H4 (cell line): Measurements from ENCODE around the gene ATAD3A. TPM values are rescaled to one million over a fixed set of nuclear protein-coding genes. Genes with fewer than 3 reads are reported as not detected.
"Not testable (repeated sequence)": the region's sequence is repeated elsewhere in the genome, so short reads cannot be mapped to it uniquely, and the experiment has no call there.

ENCODE experiments used
- DNase-seq: peaks from one replicate; pipeline ENCODE4 v3.0.0-alpha.2; 2015; ENCODE audit warnings: low spot score
- total RNA-seq: library from RNA; depleted of rRNA; stranded (reverse); fragments of >200 nt; shearing (Covaris generic); gene quantifications from 2 replicates; pipeline ENCODE4 v1.2.3, GENCODE V29; 2014

ATAD3A gene
- total RNA-seq, 1 experiment from 2014 or later: 20.9 TPM

DNA sequence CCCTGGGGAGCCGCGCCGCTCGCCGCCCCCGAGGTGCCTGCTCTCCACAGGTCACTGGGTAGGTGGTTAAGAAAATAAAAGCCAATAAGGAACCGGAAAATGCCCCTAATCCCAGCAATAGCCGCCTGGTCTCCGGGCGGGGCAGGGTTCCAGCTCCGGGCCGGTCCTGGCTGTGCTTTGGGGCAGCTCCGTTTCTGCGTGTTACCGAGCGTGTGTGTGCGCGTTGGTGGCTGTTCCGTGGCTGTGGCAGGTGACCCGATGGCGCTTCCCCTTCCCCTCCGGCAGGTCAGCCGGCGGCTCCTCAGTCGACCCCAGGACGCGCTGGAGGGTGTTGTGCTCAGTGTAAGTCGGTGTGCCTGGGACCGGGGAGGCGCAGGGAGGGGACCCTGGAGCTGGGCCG lies 11.3 kb downstream of the ATAD3A start:
- not testable (repeated sequence) for DNase-seq

DNA sequence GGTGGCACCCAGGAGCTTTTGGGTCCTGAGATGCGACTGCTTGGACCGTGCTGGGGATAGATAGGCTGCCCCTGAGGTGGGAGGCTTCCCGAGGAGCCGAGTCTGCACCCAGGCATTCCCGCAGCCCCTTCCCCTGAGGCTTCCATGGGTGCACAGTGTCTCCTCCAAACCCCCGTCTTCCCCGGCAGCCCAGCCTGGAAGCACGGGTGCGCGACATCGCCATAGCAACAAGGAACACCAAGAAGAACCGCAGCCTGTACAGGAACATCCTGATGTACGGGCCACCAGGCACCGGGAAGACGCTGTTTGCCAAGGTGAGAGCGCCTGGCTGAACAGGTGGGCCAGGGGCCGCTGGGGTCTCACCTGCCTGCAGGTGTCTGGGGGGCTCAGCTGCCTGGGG lies 11.7 kb downstream of the ATAD3A start:
- not testable (repeated sequence) for DNase-seq

- not testable (repeated sequence) for DNase-seq
Measured at GRCh38 chr1:1524750-1525383, 12.9 kb downstream of the ATAD3A start.

DNA sequence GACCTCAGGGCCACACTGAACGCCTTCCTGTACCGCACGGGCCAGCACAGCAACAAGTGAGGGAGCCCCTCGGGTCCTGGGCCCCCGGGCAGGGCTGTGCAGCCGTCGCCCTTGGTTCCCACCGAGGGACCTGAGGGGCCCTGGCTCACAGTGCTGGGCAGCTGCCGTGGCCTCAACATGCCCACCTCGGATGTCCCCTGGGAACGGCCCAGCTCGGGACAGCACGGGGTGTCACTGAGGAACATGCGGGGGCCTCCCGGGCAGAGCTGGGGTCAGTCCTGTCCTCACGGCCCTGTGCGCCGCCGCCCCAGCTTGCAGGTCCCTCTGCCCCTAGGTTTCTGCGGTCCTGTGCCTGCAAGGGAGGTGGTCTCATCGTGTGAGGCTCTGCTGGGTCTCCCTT lies 14.5 kb downstream of the ATAD3A start:
- DNase-seq: not testable (repeated sequence)

DNA sequence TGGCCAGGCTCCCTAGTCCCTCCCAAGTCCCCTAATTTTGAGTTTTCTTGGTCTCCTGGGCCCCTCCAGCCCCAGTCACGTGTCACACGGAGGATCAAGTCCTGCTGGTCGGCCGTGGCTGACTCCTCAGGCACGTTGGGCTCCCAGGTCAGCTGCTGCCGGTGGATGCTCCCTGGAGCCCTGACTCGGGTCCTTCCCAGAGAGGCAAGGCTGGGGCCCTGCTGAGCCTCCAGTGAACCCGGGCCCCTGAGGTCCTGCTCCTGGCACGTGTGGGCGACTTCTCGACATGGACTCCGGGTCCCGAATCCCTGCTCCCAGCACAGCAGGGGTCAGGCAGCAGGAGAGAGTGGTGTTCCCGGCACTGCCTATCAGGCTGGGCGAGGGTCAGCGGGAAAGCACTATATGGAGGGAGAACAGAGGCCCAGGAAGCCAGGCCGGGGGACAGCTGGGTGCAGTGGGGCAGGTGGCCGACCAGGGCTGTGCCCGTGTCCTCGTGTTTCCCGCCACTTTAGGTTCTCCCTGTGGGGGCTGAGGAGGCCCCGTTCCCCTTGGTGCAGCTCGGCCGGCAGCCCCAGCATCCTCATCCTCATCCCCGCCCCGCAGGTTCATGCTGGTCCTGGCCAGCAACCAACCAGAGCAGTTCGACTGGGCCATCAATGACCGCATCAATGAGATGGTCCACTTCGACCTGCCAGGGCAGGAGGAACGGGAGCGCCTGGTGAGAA lies 15.3 kb downstream of the ATAD3A start:
- DNase-seq: no peak

GRCh38 chr1:1528301-1529267 lies 16.6 kb downstream of the ATAD3A start:
- DNase-seq: no peak

DNA sequence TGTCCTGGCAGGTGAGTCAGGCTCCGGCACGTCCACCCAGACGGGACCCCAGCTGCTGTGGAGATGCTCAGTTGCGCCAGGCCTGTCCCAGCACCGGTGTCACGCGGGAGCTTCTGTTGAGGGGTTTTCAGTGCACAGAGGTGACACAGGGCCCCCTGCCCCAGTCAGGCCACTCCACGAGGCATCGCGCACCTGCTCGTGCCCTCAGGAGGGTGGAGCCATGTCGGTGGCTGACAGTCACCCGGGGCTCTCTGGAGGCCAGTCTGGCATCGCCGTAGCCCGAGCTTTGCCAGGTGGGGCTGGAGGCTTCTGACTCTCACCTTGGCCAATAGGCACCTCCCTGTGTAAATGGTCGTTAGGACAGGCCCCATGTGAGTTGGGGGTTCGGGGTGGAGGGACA lies 17.4 kb downstream of the ATAD3A start:
- no peak for DNase-seq

DNA sequence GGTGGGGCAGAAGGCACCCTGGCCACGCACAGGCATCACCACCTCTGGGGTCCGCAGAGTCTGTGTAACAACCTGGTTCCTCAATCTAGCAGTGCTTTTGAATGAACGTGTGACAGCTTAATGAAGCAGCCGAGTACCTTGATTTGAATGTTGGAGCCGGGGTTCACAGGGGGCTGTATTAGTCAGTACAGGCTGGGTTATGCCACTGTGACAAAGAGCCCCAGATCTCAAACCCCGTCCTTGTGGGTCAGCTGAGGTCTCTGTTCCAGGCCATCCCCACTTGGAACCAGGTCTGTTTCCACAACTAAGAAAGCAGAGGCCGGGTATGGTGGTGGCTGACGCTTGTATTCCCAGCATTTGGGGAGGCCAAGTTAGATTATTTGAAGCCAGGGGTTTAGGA lies 18.0 kb downstream of the ATAD3A start:
- DNase-seq: no peak

DNA sequence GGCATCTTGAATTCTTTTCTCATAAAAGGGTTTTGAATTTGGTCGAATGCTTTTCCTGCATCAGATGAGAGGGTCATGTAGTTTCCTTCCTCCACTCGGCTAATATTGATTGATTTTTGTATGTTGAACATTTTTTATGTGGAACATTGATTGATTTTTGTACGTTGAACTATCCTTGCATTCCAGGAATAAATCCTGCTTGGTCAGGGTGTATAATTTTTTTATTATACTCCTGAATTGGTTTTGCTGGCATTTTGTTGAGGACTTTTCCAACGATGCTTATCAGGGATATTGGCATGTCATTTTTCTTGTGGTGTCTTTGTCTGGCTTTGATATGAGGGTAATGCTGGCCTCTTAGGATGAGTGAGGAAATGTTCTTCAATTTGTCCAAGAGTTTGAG lies 20.0 kb downstream of the ATAD3A start:
- no peak for DNase-seq

DNA sequence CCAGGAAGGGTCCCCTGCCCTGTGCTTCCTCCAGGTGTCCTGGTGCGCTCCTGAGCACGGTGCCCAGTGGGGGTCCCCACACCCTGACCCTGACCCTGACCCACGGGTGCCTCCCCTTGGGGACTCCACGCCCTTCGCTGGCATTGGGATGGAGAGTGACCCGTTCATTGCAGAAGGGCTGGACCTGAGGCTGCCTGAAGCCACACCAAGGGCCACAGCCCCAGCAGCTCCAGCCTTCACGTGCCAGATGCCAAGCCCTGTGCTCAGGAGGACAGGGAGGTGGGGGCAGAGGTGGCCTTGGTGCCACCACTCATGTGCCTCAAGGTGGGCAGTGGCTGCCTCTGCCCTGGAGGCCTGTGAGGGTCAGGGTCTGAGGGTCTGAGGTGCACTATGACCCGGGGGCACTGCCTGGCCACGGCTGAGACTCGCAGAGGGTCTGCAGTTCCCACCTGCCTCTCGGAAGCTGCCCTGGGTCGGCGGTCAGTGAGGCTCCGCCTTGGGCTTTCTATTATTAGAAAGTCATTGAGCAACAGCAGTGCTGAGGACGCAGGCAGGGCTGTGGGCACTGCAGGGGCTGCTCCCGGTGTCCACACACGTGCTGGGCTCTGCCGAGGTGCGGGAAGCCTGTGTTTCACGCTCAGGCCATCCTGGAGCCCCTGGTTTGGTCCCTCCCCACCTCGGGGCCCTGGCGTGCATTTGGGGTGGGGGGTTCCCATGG lies 21.4 kb downstream of the ATAD3A start:
- DNase-seq: not testable (repeated sequence)

DNA sequence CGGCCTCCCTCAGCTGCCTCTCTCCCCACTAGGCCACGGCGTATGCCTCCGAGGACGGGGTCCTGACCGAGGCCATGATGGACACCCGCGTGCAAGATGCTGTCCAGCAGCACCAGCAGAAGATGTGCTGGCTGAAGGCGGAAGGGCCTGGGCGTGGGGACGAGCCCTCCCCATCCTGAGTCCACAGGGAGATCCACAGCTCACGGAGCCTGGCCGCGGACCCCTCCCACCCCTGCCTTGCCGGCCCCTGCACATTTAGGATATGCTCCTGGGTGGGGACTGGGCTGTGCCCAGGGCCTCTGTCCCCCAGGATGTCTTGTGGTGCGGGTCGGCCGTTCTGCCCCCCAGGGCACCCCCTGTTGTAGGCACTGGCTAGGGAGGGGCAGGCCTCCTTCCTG lies 21.9 kb downstream of the ATAD3A start:
- not testable (repeated sequence) for DNase-seq

GRCh38 chr1:1534401-1535154 lies 22.6 kb downstream of the ATAD3A start:
- DNase-seq: no peak

DNA sequence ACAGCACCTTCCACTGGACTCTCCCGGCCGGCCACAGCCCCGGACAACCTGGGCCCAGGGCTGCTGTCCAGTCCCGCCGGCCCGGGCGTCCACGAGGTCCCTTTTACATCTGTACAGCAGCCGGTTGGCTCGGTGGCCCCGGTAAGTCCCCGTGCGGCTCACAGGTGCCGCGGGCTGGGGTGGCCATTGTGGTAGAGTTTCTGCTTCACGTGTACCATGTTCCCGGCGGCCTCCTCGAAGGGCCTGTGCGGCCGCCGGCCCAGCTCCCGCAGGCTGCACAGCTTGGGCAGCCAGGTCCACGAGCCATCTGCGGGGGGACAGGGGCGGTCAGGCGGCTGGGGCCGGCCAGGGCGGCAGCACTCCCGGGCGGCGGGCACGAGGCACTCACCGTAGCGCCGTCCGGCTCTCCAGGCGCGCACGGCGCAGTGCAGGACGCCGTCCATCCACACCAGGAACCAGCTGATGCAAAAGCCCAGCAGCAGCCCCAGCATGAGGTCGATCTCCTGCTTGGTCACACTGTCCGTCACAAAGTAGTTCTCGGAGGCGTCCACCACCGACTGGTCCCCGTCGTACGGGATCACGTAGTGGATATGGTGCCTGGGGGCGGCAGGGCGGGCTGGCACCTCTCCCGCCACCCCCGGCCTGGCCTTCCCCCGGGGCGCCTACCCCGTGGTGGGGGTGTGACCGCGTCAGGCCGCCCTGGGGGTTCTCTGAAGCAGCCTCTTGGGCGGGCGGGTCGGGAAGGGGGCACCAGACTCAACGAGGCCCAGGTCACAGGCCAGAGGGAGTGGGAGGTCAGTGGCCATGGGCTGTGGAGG lies 23.4 kb downstream of the ATAD3A start:
- no peak for DNase-seq

GRCh38 chr1:1536019-1536937 lies 24.3 kb downstream of the ATAD3A start:
- DNase-seq: no peak

- DNase-seq: no peak
Measured at GRCh38 chr1:1536938-1537546, 25.1 kb downstream of the ATAD3A start.

GRCh38 chr1:1537626-1538250 lies 25.8 kb downstream of the ATAD3A start:
- DNase-seq: no peak

DNA sequence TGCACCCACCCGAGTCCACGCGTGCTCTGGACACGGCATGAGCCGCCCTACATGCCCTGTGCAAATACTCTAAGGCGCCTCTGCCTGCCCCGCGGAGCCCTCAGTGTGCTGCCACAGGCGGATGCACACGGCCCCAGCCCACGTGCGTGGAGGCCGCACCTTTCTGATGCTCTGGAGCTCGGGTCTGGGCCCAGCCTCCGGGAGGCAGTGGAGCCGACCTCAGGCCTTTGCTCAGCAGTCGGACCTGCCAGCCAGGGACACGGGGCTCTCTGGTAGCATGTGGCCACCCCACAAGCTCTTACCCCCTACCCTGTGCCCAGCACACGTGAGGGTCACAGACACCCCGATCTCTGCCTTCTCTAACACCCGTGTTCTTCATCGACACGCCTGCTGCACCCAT lies 26.4 kb downstream of the ATAD3A start:
- DNase-seq: no peak

GRCh38 chr1:1538989-1539309 lies 27.0 kb downstream of the ATAD3A start:
- no peak for DNase-seq
